Islet of Langerhans (tissue), 1 donor: ENCODE measurements around the gene BDP1.
"Not testable (repeated sequence)": the region's sequence is repeated elsewhere in the genome, so short reads cannot be mapped to it uniquely, and the experiment has no call there.

Experiments
- FAIRE-seq: peaks from one replicate; lab custom pipeline; 2011; peaks lifted over from hg19 to GRCh38; lab: Jason Lieb, UNC

The BDP1 gene

GRCh38 chr5:71575588-71575987 is 120.1 kb downstream of the BDP1 start:
- FAIRE-seq: not testable (repeated sequence)

- FAIRE-seq: no peak
Measured at GRCh38 chr5:71576241-71576640, 120.8 kb downstream of the BDP1 start.

GRCh38 chr5:71577839-71578238 is 122.4 kb downstream of the BDP1 start:
- FAIRE-seq: not testable (repeated sequence)

GRCh38 chr5:71582945-71583584 is 127.6 kb downstream of the BDP1 start:
- FAIRE-seq: no peak

GRCh38 chr5:71586052-71586940 is 130.8 kb downstream of the BDP1 start:
- no peak for FAIRE-seq

- no peak for FAIRE-seq
Measured at GRCh38 chr5:71586941-71587765, 131.7 kb downstream of the BDP1 start, which contains the start of gene MCCC2. Gene MCCC2 (plus strand): TSS chr5:71587340. CDS start chr5:71587426, 86 bp downstream.

- FAIRE-seq: no peak
Measured at GRCh38 chr5:71587766-71588532, 132.5 kb downstream of the BDP1 start.

- FAIRE-seq: no peak
Measured at GRCh38 chr5:71588533-71588885, 133.1 kb downstream of the BDP1 start.

GRCh38 chr5:71589903-71590302 is 134.5 kb downstream of the BDP1 start:
- no peak for FAIRE-seq

- FAIRE-seq: no peak
Measured at GRCh38 chr5:71591100-71591499, 135.6 kb downstream of the BDP1 start.

- FAIRE-seq: no peak
Measured at GRCh38 chr5:71596169-71596568, 140.7 kb downstream of the BDP1 start.

- no peak for FAIRE-seq
Measured at GRCh38 chr5:71597001-71597400, 141.6 kb downstream of the BDP1 start.

GRCh38 chr5:71600783-71601182 is 145.3 kb downstream of the BDP1 start:
- no peak for FAIRE-seq

GRCh38 chr5:71601222-71602026 is 146.0 kb downstream of the BDP1 start:
- FAIRE-seq: no peak

- not testable (repeated sequence) for FAIRE-seq
Measured at GRCh38 chr5:71609916-71610315, 154.5 kb downstream of the BDP1 start.

- no peak for FAIRE-seq
Measured at GRCh38 chr5:71615809-71616208, 160.4 kb downstream of the BDP1 start.
